Measurements from ENCODE around the gene CADPS2.

The CADPS2 gene

DNA sequence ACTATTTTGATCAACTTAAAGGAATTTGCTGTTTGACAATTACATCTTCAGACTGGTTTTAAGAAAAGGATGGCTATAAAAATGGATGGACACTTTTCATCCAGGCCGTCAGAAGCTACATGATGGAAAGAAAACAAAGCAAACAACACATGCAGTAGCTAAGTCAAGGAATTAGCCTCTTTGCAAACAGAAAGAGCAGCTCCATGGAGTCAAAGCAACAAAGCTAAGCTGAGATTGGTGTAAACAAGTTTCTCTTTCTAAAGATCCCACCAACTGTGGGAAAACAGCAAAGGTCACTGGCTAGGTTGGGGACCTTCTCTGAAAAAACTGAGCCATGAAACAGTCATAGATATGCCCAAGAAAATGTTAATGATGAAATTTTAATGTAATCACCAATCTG lies 286.2 kb downstream of the CADPS2 start:
- no peak for DNase-seq (ENCODE audit: low spot score)

GRCh38 chr7:122597277-122597676 lies 289.0 kb downstream of the CADPS2 start:
- DNase-seq (ENCODE audit: low spot score), result no peak

GRCh38 chr7:122595885-122596284 lies 290.4 kb downstream of the CADPS2 start:
- no peak for DNase-seq (ENCODE audit: low spot score)

DNA sequence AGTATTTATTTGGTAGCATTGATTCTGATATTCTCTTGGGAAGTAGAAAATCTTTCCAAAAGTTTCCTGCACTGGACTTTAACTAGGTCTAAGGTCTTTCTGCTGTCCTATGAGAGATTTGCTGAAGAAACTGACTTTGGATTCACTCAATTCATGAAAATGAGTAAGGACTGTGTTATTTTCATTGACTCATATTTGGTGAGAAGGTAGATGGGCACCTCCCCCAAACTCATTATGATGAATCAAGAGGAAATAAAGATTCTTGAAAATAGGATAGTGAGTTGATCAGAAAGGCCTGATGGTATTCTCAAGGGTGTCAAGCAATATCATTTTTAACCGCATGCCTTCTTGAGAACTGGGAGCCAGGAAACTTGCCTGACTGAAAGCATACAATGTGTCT lies 297.6 kb downstream of the CADPS2 start:
- DNase-seq (ENCODE audit: low spot score), result no peak

DNA sequence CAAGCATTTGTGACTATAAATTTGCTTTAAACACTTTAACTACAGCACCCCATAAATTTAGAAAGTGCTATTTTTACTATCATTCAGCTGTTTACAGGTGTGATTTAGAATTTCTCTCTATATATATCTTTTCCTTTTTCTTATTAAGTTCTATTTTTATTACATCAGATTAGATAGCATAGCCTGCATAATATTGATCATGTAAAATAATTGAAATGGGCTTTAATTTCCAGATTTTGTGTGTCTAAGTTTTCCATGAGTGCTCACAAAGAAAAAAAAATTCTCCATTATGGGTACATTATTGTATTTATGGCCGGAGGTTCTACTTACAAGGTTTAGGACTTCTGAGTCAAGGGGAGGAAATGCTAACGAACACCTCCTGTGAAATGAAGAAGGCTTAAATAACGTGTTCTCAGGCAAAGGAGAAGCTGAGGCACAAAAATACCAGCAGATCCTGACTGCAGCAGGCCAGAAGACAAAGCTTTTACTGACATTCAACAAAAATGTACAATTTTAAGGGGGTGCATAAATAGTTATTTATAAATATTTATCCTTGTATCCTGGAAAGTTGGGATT lies 301.5 kb downstream of the CADPS2 start:
- no peak for DNase-seq (ENCODE audit: low spot score)

DNA sequence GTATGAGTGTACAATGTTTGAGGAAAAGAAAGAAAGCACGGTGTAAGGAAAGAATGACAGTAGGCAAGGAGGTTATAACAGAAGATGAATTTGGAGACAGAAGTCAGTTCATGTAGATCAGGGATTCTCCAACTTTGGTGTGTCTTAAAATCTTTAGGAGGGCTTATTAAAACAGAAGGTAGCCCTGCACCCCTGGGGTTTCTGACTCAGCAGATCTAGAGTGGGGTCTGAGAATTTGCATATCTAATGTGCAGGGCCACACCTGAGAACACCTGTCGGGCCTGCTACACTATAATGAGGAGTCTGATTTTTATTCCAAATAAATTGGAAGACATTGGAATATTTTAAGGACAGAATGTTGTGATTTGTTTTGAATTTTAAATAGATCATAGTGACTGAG lies 307.9 kb downstream of the CADPS2 start:
- no peak for DNase-seq (ENCODE audit: low spot score)

DNA sequence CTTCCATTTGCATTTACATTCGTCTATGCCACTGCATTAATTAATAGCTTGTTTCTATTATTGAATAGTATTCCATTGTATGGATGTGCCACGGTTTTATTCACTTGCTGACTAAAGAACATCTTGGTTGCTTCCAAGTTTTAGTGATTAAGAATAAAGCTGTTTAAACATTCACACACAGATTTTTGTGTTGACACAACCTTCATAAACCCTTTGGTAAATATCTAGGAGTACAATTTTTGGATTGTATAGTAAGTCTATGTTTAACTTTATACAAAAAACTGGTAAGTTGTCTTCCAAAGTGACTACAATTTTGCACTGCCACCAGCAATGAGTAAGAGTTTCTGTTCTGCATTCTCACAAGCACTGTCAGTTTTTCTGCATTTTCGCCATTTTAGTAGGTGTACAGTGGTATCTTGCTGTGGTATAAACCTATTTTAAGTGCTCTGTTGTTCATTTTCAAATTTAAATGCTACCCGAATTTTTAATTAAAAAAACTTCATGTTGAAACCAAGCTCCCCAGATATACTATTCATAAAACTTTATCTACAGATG lies 308.7 kb downstream of the CADPS2 start:
- no peak for DNase-seq (ENCODE audit: low spot score)

DNA sequence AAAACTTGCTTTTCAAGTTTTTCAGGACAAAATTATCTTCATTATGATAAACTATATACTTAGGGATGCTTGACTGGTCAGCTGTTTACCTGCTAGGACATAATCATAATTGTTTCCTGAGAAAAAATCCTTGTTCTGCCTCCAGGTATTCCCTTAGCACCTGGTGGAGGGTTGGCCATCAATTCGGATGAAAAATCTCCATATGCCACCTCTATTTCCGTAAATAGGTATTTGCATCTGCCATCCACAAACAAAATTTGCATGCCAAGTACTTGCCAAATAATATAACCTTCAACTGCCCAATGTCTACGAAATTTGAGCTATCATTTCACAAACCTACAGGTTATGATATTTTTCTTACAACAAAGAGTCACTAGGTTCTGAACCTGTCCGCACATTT lies 313.6 kb downstream of the CADPS2 start:
- no peak for DNase-seq (ENCODE audit: low spot score)

DNA sequence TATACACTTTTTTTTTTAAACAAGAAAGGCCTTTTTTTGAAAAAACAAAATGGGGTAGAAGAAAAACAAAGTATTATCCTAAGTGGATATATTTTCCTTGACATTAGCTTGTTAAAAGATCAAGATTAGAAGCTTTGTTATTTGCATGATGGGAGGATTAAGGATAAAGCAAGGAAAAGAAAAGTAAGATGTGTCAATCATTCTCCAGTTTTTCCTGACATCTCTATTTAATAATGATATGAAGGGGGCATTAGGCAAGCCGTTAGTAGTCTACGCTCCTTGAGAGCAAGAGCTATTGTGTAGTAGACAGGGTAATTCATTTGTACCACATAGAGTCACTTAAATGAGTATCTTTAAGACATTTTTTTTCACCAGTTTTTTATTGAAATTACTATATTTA lies 324.9 kb downstream of the CADPS2 start:
- no peak for DNase-seq (ENCODE audit: low spot score)

GRCh38 chr7:122556873-122557542 lies 329.3 kb downstream of the CADPS2 start:
- no peak for DNase-seq (ENCODE audit: low spot score)

- DNase-seq (ENCODE audit: low spot score), result no peak
These were observed 330.0 kb downstream of the CADPS2 start for GRCh38 chr7:122556219-122556618.

DNA sequence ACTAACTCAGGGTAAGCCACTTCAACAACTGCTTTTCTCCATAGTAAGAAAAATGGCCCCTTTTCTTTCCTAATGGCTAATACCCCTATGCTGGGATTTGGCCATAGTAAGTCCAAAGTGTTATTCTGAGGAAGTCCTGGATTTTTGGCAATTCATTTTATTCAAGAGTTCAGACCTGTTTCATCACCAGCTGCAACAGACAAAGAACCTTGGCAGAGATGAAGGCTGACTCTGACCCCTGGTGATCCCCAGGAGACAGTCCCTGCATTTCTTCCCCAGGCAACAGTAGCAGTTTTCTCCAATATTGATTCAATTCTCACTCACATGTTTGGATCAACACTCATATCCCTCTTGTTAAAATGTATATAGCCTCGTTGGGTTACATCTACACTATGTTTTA lies 332.5 kb downstream of the CADPS2 start:
- no peak for DNase-seq (ENCODE audit: low spot score)

DNA sequence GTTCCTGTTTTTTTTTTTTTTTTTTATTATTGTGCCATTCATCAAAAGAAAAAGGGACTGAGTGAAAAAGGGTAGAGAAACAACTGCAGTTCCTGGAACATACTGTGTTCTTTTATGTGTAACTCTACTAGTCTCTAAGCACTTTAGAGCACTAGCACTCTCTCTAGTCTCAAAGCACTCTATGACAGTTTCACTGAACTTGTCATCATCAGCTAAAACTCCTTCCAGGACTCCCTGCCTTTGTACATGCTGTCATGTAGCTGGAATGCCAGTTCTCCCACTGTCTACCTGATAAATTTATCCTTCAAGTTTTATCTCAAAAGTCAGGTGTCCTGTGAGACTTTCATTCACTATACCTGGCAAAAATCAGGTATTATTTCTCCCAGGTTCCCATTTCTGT lies 333.5 kb downstream of the CADPS2 start:
- DNase-seq (ENCODE audit: low spot score), result no peak

- no peak for DNase-seq (ENCODE audit: low spot score)
These were observed 335.7 kb downstream of the CADPS2 start for GRCh38 chr7:122550545-122550944.

DNA sequence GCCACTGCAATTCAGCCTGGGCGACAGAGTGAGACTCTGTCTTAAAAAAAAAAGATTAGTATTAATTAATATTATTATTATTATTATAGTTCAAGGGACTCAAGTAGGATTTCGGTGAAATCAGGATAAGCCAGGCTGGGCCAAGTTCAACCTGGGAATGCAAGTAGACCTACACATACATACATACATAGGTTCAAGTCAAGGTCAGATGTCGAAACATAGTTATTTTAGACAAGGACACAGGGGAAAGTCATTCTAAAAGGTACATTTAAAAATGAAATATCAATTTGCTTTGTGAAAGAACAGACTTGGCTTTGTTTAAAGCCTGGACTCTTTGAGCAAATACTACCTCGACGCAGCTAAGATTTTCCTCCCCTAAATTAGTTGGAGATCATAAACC lies 336.7 kb downstream of the CADPS2 start:
- no peak for DNase-seq (ENCODE audit: low spot score)

DNA sequence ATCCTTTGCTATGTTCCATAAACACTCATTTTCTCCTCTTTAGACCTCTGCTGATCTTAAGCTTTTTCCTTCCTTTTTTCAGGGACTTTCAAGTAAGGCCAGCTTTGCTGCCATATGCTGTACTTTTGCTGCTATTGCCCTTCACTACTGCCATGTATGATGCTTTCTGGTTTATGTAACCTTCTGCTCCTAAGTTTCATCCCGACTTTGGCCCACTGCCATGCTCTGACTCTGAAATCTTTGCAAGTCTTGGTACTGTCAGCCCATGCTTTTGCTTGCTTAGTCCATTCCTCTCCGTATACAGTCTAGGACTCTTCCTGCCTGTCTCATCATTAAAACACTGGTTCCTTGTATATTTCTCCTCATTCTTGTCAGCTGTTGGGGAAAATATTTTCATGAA lies 339.8 kb downstream of the CADPS2 start:
- DNase-seq (ENCODE audit: low spot score), result no peak

- no peak for DNase-seq (ENCODE audit: low spot score)
These were observed 341.8 kb downstream of the CADPS2 start for GRCh38 chr7:122544463-122544862.

DNA sequence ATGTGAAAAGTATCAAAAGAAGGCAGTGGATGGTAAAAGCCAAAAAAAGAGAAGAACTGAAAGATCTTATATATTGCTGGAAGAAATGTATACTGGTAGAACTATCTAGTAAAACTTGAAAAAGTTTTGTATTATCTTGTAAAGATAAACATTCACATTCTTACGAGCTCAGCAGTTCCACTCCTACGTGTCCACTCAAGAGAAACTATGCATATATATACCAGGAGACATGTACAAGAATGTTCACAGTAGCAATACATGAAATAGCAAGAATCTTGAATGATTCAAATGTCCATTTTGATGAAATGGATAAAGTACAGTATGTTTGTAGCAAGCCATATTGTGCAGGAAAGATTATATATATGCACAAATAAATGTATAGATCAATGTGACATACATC lies 342.4 kb downstream of the CADPS2 start:
- no peak for DNase-seq (ENCODE audit: low spot score)

DNA sequence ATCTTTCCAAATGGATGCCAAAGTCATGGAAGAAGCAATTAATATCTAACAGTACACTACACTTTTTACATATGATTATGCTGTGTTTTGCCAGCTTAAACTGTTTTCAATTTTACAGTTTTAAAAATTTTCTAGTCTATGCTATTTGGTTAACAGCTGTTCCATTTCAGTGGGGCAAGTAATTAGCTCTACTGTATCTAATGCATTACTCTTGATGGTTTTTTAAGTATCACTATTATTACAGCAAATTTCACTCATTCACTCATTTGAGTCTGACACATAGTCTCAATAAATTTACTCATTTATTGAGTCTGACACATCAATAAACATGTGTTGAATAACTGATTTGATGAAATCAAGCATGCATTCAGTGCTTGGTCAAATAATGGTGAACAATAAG lies 343.1 kb downstream of the CADPS2 start:
- DNase-seq (ENCODE audit: low spot score), result no peak

DNA sequence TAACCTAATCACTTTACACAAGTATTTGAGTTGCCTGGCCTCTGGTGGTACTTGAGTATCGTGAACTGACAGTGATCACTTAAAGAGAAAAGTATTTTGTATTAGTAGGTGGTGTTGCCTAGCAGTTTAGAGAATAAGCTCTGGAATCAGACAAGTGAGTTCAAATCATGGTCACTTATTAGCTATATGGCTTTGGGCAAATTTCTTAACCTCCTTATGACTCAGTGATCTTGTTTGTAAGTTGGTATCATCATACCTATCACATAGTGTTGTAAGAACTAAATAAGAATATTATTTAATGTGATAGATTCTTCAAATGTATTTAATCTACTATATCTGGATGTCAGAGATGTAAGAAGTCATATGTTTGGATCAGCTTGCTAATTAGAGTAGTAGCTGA lies 351.2 kb downstream of the CADPS2 start:
- no peak for DNase-seq (ENCODE audit: low spot score)

DNA sequence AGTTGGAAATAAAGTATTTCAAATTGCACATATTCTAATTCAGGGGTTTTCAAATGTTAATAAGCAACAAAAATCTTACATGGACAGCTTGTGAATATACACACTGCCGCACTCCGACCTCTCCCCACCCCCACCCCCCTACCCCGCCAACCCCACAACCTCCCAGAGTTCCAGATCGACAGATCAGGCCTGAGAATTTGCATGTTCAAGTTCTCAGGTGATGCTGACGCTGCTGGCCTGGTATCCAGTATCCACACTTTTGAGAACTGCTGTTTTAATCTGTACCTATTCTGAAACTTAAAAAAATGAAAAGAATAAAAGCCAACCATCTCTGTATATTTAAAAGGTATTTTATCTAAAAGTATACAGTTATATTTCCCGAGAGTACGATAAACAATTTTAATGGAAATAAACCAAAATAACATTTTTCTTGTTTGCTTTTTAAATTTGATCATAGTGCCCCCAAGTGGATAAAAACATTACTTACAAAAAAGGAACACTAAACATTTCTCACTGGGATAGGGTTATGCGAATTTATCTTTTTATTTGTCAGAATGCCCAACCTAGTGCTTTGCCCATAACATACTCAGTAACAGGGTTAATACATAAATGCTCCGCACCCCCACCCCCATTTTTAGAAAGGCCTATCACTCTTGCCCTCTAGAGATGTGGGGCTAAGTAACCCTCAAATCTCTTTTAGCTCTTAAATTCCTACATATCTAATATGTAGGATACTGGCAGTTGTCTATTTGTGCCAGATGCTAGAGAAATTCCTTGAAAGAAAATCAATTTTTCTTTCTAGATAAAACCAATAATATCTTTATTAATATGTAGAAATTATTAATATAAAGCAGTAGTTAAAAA lies 353.6 kb downstream of the CADPS2 start:
- peak; percentile 2 for DNase-seq (ENCODE audit: low spot score)

DNA sequence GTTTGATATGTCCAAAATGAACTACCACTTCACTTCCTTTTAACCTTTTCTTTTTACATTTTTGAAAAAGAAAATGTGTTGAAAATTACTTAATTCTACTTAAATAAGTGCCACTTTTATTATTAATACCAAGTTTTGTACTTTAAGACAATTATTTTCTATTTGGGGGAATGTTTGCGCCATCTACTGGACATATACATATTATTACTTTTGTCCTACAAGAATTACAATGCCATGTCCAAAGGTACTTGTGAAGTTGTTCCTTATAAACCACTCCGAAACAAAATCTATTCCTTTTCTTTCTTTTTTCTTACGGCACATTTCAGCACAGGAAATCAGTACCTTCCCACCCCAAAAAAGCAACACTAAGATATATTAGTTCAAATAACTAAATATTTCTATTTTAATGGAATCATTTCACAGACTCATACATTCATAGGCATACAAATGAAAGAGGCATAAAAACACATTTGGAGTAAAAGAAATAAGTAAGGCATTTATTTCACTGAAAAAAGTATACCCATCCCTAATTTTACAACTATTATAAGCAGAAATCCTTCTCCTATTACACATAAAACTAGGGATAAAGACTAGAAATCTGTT lies 357.3 kb downstream of the CADPS2 start:
- DNase-seq (ENCODE audit: low spot score), result no peak

- no peak for DNase-seq (ENCODE audit: low spot score)
These were observed 360.9 kb downstream of the CADPS2 start for GRCh38 chr7:122525355-122525754.
